ENCODE results near the gene SAAL1.

DNA sequence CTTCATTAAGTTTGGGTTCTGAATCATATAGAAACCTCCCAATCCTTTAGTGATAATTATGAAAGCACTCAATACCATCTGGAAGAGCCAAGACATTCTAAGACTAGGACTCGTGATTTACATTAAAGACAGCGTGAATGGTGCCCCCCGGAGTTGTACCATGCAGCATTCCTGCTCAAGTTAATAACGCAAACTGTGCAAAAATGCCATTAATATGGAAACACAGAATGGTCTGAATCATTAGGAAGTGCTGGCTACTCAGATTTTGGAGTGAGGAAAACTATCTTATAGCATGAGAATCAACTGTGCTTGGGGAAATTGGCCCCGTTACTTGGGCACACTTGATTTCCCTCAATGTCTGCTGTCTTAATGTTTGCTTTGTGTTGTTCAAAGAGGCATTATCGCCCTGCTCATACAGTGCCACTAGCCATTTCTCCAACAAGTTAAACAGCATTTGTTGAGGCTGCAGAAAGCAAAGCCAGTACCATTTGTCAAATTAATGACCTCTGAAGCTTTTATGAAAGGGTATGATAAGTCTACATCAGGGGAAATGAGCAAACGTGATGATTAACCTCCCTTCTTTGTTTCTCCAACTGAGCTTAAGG lies 41.3 kb downstream of the SAAL1 start:
- TF ChIP-seq, protein P1, sequence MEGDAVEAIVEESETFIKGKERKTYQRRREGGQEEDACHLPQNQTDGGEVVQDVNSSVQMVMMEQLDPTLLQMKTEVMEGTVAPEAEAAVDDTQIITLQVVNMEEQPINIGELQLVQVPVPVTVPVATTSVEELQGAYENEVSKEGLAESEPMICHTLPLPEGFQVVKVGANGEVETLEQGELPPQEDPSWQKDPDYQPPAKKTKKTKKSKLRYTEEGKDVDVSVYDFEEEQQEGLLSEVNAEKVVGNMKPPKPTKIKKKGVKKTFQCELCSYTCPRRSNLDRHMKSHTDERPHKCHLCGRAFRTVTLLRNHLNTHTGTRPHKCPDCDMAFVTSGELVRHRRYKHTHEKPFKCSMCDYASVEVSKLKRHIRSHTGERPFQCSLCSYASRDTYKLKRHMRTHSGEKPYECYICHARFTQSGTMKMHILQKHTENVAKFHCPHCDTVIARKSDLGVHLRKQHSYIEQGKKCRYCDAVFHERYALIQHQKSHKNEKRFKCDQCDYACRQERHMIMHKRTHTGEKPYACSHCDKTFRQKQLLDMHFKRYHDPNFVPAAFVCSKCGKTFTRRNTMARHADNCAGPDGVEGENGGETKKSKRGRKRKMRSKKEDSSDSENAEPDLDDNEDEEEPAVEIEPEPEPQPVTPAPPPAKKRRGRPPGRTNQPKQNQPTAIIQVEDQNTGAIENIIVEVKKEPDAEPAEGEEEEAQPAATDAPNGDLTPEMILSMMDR (optimal IDR thresholded peaks at IDR 0.05 in 1 of 3, IDR thresholded peaks at IDR 0.05 in 1 of 3, conservative IDR thresholded peaks at IDR 0.05 in 1 of 3; ENCODE audit: extremely low read depth in 1 of 3, insufficient read depth in 2 of 3, low read length in 3 of 3) = no peak
- no peak for TF ChIP-seq EZH2 (IDR thresholded peaks at IDR 0.05; ENCODE audit: low read length)

All from keratinocyte (primary cell).